DND-41 (cell line): Measurements from ENCODE around the gene AFAP1.

Experiments used
- CTCF ChIP-seq: IDR thresholded peaks from 2 replicates; pipeline ENCODE4 v1.5.1; 2012; ENCODE audit warnings: borderline replicate concordance, low read length, moderate library complexity, mild to moderate bottlenecking; ENCODE audit not compliant: poor library complexity, severe bottlenecking; ENCODE audit errors: extremely low read depth
- EZH2 ChIP-seq: IDR thresholded peaks from 3 replicates; pipeline ENCODE4 v1.6.1; 2012; ENCODE audit warnings: borderline replicate concordance, low read depth, mild to moderate bottlenecking, moderate library complexity, low read length, inconsistent platforms; ENCODE audit not compliant: severe bottlenecking

DNA sequence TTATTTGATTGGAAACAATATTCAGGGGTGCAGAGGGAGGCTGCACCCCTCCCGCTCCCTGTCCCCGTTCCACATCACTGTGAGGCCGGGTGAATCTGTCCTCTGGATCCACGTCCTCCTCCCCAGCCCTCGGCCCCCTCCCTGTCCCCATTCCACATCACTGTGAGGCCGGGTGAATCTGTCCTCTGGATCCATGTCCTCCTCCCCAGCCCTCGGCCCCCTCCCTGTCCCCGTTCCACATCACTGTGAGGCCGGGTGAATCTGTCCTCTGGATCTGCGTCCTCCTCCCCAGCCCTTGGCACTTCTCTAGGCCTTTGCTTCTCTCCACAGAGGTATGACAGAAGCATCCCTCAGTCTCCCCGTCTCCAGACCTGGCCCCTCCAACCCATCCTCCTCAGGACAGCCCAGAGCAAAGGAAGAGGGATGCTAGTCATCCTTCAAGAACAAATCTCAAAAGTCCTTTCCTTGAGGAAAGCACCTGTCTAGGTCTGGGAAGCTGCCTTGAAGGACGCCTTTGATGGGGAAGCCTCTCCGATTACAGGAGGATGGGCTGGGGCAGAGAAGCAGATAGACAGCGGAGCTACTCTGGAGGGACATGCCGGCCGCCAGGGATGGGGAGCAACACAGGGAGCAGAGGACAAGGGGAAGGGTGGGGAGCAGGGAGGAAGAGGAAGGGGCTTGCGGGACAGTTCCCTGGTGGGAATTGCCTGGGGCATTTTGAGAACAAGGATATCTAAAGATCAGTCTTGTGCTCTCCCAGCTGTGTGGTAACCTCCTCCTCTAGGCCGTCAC, 10.8 kb upstream of the AFAP1 start:
- TF ChIP-seq CTCF (no peak), EZH2 (no peak)
